GM18507 (cell line): Measurements from ENCODE around the gene MPC1L.

Experiments
- DNase-seq: peaks from one replicate; pipeline ENCODE4 v3.0.0; 2011; ENCODE audit warnings: low read depth; ENCODE audit not compliant: insufficient read length; ENCODE audit errors: extremely low spot score
- FAIRE-seq: peaks from 2 replicates; lab custom pipeline; 2011; peaks lifted over from hg19 to GRCh38; lab: Jason Lieb, UNC

The MPC1L gene

GRCh38 chrX:40623665-40624064 lies 437 bp downstream of the MPC1L start:
- no peak for DNase-seq
- no peak for FAIRE-seq

GRCh38 chrX:40625294-40625693 lies 2.1 kb downstream of the MPC1L start:
- no peak for FAIRE-seq
- no peak for DNase-seq

- no peak for DNase-seq
- no peak for FAIRE-seq
Measured at GRCh38 chrX:40628506-40628905, 5.3 kb downstream of the MPC1L start.

- no peak for DNase-seq
Measured at GRCh38 chrX:40632199-40632598, 9.0 kb downstream of the MPC1L start.

GRCh38 chrX:40637687-40638086 lies 14.5 kb downstream of the MPC1L start:
- FAIRE-seq (no peak), DNase-seq (no peak)

More at GRCh38 chrX:40632199-40632598, 9.0 kb downstream of the MPC1L start:
- no peak for FAIRE-seq

GRCh38 chrX:40644176-40644575 lies 20.9 kb downstream of the MPC1L start:
- FAIRE-seq (no peak), DNase-seq (no peak)

- no peak for DNase-seq
- FAIRE-seq: peak; percentile 93
Measured at GRCh38 chrX:40644821-40645358, 21.7 kb downstream of the MPC1L start.

GRCh38 chrX:40646489-40647306 lies 23.5 kb downstream of the MPC1L start:
- no peak for FAIRE-seq
- no peak for DNase-seq

GRCh38 chrX:40647307-40648197 lies 24.3 kb downstream of the MPC1L start, which contains the start of gene CXorf38:
CXorf38 (minus strand) TSS chrX:40647561; CDS start chrX:40647520, 41 bp downstream.
- peak; percentile 92 for FAIRE-seq

GRCh38 chrX:40651620-40652223 lies 28.5 kb downstream of the MPC1L start:
- peak; percentile 81 for FAIRE-seq

More at GRCh38 chrX:40647307-40648197, 24.3 kb downstream of the MPC1L start, which contains the start of gene CXorf38:
- DNase-seq: peak; percentile 56

GRCh38 chrX:40652664-40653063 lies 29.4 kb downstream of the MPC1L start:
- DNase-seq: no peak
- FAIRE-seq: no peak

More at GRCh38 chrX:40651620-40652223, 28.5 kb downstream of the MPC1L start:
- DNase-seq: no peak

- DNase-seq (no peak), FAIRE-seq (no peak)
Measured at GRCh38 chrX:40653535-40653934, 30.3 kb downstream of the MPC1L start.

- no peak for FAIRE-seq
Measured at GRCh38 chrX:40660381-40660780, 37.2 kb downstream of the MPC1L start.

GRCh38 chrX:40661489-40661888 lies 38.3 kb downstream of the MPC1L start:
- FAIRE-seq: no peak
- DNase-seq: no peak

More at GRCh38 chrX:40660381-40660780, 37.2 kb downstream of the MPC1L start:
- DNase-seq: no peak

GRCh38 chrX:40663078-40663740 lies 40.0 kb downstream of the MPC1L start:
- no peak for DNase-seq
- no peak for FAIRE-seq

GRCh38 chrX:40663880-40664630 lies 40.8 kb downstream of the MPC1L start:
- FAIRE-seq (no peak), DNase-seq (no peak)

GRCh38 chrX:40671126-40671525 lies 47.9 kb downstream of the MPC1L start:
- FAIRE-seq: no peak
- DNase-seq: no peak
